ENCODE results near the gene PHF23.

Gene PHF23

DNA sequence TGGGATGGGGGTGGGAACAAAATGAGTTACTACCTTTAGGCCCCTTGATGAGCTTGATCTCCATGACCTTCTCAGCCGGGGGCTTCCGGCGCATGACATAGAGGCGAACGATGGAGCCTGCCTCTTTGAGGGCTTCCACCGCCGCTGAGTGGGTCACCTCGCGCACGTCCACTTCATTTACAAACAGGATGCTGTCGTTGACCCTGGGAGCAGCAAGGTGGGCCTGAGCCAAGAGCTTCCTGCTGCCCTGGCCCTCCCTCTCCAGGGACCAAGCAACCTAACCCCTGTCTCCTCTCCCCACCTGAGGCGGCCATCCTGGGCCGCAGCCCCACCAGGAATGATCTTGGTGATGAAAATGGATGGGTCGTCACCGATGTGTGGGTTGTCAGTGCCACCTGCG is 35.9 kb downstream of the PHF23 start:
- no peak for DNase-seq (ENCODE audit: low spot score)

DNA sequence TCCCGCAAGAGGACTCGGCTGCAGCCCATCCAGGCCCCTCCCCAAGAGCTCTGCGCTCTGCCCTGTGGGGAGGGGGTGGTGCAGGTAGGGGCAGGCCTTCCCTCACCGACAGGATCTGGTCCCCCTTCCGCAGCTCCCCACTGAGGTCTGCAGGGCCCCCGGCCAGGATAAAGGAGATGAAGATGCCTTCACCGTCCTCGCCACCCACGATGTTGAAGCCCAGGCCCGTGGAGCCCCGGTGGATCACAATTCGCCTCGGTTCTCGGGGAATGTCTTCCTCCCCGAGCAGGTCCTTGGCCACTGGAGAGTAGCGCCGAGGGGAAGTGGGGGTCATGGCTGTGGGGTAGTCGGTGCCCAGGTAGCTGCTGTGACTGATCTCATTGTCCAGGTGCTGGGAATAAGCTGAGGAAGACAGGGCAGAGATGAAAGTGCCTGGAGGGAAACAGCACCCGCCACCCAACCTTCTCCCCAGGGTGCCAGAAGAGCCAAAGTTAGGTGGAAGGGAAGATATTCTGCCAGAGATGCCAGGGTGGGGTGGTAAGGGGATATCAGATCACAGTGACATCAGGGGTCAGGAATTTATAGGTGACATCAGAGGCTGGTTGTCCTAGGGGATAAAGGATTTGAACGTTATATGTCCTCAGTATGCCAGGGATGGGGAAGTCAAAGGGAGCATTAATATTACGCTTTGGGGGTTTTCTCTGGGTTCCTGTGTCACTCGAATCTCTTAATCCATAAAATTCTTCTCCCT is 42.4 kb downstream of the PHF23 start:
- no peak for DNase-seq (ENCODE audit: low spot score)

DNA sequence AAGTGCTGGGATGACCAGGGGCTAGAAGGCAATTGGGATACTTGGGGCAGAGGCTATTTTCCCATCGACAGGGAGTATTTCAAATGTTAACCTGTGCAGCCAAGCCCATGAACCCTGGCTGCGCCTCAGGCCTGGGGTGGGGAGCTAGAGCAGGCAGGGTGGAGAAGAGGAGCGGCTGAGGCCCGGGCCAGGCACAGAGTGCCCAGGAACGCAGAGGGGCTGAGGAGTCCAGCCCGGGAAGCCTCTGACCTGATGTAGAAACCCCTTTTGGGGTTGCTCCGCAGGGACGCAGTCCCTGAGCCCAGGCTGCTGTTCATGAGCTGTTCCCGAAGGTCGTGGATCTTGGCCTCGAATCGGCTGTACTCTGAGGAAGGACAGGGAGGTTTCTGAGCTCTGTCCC is 43.3 kb downstream of the PHF23 start:
- no peak for DNase-seq (ENCODE audit: low spot score)

DNA sequence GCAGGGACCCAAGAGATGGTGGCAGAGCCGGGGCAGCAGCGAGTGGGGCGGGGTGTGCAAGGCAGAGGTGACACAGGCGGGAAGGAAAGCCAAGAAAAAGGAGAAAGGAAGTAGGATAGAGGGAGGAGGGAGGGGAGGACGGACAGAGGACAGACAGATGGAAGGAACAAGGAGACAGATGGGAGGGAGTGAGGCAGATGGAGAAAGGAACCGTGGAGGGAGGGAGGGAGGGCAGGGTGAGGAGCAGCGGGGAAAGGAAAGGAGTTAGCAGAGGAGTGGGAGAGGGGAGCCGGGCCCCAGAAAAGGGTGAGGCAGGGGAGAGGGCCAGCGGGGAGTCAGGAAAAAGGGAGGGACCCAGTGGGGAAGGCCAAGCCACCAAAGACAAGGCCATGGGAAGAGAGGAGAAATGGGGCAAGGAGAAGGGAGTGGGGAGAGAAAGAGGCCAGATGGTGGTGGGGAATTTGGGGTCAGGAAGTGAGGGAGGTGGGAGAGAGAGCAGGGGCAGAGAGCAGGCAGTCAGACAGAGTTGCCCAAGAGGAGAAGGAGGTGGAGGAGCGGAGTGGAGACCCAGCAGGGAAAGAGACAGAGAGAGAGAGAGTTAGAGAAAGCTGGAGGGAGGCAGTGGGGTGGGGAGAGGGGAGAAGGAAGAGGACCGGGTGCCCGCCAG is 46.9 kb downstream of the PHF23 start:
- no peak for DNase-seq (ENCODE audit: low spot score)

DNA sequence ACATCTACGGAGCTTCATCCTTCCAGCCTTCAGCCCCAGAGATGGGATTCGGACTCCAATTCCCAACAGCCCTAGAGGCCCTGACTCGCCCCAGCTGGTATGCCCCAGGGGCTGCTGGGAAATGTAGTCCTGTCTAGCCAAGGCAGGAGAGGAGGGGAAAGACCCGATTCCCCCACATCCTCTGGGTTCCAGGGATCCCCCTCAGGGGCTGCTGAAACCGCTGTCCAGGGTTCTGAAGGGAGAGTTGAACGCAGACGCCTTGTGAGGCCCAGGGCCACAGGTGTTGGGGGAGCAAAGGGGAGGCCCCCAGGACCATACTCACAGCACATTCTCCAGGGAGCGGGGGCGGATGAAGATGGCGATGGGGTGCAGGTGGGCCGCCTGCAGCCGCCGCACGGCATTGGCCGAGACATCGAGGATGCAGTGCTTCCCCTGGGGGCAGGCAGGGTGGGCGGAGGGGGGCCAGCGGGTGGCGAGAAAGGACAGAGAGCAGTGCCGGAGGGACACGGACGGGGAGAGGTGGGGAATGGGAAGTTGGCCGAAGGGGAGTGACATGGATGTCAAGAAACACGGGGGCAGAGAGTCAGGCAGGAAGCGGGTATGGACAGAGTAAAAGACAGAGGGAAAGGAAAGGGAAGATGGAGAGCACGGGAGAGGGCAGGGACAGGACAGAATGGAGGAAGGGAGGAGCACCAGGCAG is 47.5 kb downstream of the PHF23 start:
- DNase-seq (ENCODE audit: low spot score) = no peak

DNA sequence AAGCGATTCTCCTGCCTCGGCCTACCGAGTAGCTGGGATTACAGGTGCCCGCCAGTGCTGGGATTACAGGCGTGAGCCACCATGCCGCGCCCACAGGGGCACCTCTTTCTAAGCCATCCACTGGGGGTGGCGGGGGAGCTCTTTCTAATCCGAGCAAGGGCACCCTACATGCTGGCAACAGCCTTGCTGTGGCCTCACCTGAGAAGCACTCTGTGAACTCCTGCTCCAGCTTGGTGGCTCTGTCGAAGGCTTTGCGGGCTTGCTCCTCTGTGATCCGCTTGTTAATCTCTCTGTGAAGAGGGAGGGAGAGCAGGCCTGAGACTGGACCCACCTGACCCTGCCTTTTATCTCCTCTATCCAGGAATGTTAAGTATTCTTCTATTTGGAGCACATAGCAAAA is 48.2 kb downstream of the PHF23 start:
- DNase-seq (ENCODE audit: low spot score) = no peak

DNA sequence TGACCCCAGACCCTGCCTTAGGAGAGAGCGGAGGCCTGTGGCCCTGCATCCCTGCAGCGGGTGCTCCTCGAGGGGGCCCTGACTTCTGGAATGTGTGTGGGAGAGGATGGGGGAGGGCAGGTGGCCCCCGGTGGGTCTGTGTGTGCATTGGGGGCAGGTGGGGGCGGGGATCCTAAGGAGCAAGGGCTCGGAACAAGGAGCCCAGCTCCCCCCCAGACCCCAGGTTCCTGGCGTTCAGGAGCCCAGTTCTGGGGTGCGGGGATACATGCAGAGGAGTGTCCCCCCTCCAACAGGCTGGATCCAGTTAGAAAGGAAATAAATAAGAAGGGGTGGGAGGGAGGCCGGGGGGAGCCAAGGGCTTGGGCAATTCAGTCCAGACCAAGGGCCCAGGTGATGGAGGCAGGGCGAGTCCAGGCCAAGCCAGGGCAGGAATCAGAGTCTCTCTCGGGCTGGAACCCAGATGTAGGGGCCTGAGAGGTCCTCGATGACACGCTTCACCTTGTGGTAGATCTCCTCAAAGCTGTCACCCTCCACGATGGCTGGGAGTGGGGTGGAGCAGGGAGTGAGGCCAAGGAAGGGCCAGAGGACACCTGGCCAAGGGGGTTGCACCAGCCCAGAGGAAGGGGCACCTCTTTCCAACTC is 48.9 kb downstream of the PHF23 start:
- DNase-seq (ENCODE audit: low spot score) = no peak

DNA sequence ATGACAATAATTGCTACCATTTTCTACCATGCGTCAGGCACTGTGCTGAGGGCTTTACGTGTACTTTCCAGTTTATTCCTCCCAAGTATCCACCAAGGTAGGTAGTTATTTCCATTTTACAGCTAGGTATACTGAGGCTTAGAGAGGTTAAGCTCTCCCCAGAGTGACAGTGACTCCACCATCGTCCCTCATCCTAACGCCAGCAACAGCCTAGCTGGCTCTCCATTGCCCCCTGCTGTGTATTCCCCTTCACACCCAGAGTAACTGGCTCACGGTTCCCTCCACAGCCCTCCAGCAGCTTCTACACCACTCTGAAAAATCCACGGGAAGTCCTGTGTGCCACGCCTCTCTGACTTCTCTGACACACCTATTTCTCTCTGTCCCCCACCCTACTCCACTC is 53.0 kb downstream of the PHF23 start:
- DNase-seq (ENCODE audit: low spot score) = no peak
